Activated CD8-positive, alpha-beta memory T cell treated with anti-CD3 and anti-CD28 coated beads for 48 hours (primary cell): ENCODE data around the gene RARS1.

Experiments used
- DNase-seq, 3 experiments: peaks; one replicate each; pipeline ENCODE4 v3.0.0-alpha.2; 2020; ENCODE audit warnings: low read depth in 2 of 3, low spot score in 2 of 3

Gene RARS1

DNA sequence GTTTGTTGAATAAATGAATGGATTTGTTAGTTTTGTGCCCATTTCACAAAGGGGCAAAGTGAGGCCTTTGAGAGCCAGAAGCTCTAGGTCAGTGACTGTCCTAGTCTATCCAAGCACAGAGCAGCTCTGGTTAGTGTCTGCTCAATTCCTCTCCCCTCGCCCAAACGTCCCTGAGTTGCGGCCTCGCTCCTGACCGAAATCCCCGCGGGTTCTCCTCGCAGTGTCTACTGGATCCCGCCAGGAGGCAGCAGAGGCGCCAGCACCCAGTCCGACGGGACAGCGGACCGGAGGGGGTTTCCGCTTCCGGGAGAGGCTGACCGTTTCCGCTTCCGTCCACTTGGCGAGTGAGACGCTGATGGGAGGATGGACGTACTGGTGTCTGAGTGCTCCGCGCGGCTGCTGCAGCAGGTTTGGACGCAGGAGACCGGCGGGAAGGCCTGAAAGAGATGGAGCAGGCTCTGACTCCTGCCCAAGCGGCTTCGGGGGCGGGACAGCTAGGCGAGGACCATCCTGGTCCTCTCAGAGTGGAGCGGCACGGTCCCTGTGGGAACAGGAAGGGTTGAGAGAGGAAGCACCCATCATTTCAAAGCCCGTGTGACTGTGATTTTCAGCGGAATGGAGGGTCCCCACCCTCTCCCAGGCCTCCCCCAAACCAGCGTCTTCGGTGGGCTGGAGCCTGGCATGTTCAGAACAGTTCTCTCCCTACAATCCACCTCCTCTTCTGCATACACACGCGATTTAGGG lies at the start of gene RARS1:
Gene RARS1, plus strand, starts transcription at position 336 of the 744 bp plus-strand sequence. Its CDS starts 28 bp downstream, at position 364.
- DNase-seq = peak; percentile 56 to 78 (median 75)

DNA sequence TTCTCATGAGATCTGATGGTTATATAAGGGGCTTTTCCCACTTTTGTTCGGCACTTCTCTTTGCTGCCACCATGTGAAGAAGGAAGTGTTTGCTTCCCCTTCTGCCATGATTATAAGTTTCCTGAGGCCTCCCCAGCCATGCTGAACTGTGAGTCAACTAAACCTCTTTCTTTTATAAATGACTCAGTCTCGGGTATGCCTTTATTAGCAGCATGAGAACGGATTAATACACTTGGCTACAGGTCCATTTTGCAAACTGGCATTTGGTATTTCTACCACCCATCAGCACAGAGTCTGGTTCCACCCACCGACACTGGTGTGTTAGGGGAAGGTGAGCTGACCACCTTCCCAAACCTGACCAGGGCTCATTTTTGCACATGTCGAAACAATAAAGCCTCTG lies 47.9 kb upstream of the RARS1 start:
- DNase-seq = no peak

DNA sequence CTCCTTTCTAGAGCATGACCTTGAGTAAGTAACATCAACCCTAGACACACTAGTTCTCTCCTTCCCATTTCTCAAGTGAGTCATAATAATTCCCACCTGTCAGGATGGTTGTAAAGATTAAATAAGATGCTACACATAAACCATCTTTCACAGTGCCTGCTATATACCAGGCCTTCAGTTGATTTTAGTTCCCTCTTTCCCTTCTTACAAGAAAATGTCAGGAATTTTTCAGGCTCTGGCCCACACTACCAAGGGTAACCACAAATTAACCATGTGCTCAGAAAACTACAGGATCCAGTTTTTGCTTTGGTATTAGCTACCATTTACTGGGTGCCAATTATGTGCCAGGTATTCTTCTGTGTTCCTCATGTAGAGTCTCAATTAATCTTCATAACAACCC lies 42.7 kb upstream of the RARS1 start:
- no peak for DNase-seq

DNA sequence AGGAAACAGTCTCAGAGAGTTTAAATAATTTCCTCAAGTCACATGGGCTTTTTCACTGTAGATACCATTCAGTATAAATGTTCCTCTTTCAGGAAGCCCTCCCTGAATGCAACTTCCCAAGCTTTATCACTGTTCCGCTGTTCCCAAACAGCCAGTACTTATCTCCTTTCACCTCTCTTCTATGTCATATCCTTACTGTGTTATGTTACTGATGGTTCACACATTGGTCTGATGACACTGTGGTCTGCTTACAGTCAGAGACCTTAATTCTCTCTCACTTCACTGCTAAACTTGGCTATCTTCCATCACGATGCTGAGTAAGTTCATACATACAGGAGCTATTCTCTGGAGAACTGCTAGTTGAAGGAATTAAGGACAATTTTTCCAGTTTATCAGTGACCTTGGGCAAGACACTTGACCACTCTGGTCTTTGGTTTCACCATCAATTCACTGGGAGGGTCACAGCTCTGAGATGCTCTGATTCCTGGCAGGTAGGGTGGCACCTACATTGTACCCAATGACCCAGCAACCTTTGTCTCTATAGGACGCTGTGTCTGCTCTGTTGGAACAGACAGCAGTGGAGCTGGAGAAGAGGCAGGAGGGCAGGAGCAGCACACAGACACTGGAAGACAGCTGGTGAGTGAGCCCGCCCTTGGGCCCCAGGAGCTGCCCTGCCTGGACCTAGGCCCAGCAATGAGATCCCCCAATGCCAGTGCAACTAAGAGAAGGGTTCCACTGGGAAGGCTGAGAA lies 42.1 kb upstream of the RARS1 start:
- DNase-seq = no peak

DNA sequence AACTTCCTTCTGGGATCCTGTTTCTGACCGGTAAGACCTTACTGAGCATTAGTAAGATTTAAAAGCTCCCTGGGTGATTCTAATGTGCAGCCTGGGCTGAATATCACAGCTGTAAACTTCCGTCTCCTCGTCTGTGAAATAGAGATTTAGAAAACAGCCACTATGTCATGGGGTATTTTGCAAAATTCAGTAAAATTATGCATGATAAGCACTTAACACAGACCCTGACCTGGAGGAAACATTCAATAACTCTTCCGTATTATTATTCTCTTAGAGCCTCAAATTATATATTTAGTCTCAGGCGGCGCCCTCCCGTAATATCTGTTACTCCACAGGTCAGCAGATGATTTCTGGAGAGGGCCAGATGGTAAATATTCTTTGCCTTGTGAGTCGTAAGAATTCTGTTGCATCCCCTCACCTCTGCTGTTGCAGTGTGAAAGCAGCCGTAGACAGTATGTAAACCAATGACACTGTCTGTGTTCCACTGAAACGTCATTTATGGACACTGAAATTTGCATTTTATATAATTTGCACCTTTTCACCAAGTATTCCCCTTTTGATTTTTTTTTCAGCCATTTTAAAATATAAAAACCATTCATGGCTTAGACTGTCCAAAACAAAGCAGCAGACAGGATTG lies 39.2 kb upstream of the RARS1 start:
- DNase-seq = no peak

DNA sequence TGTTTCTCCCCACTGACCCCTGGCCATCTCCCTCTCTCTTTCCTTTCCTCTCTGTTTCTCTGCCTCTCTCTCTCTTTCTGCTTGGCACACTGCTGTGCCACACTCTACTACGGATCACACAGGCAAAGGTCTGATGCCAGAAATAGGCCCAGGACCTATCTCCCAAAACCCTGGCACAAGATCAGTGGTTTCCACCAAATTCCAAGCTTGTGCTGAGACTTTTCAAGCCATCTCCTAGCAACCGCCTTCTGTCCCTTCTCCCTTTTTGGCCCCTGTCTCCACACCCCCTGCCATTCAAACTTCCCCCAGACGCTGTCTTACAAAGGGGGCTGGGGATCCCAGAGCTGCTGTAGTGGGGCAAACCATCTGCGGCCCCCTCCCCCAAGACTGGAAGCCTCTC lies 38.5 kb upstream of the RARS1 start:
- no peak for DNase-seq

DNA sequence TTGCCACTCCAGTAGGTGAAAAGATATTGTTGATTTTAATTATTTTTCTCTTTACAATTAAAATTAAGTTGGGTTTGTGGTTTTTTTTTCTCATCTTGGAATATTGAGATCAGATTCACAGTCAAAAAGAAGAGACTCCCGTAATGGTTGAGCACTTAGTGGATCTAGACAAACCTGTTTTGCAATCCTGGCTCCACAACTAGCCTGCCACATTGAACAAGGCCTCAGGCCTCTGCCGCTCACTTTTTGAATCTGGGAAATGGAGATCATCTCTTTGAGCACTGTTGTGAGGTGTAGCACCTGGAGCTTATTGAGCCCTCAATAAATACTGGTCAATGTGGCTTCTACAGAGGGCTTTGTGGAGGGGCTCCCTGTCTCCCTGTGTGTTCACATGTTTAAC lies 37.1 kb upstream of the RARS1 start:
- no peak for DNase-seq

DNA sequence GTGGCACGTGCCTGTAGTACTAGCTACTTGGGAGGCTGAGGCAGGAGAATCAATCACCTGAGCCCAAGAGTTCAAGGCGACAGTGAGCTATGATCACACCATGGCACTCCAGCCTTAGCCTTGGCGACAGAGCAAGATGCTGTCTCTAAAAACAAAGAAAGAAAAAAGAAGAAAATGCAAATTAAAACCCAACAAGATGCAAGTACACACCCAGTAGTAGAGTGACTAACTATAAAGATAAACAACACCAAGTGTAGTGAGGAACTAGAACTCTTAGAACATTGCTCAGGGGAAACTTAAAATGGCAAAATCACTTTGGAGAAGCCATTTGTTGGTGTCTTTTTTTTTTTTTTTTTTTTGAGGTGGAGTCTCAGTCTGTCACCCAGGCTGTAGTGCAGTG lies 34.7 kb upstream of the RARS1 start:
- DNase-seq = no peak

DNA sequence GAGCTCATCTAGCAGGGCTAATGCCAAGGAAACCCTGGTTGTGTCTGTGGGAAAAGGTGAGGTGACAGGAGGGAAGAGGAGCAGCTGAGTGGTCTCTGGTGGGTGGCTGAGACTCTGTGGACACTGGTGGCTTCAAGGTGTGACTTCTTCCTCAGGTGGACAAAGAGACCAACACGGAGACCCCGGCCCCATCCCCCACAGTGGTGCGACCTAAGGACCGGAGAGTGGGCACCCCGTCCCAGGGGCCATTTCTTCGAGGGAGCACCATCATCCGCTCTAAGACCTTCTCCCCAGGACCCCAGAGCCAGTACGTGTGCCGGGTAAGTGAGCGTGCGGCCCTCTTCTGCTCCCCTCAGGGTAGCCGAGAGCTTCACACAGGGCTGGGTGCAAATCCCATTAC lies 31.1 kb upstream of the RARS1 start:
- DNase-seq = no peak

DNA sequence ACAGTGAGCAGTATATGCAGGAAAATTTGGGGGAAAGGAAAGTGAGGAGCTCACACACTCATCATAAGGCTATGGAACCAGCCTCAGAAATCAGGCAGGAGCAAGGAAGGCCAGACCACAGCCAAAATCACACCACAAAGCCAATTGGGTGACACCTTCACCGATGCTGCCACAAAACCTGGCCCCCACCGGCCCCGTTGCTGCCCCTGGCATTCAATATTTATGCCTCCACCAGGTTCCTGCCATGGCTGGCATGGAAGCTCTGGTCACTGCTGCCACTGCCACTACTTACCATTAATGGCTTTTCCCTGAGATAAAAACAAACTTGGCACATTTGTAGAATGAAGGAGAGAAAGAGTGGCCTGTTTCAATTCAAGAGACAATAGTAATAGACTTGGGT lies 28.7 kb upstream of the RARS1 start:
- DNase-seq = no peak

DNA sequence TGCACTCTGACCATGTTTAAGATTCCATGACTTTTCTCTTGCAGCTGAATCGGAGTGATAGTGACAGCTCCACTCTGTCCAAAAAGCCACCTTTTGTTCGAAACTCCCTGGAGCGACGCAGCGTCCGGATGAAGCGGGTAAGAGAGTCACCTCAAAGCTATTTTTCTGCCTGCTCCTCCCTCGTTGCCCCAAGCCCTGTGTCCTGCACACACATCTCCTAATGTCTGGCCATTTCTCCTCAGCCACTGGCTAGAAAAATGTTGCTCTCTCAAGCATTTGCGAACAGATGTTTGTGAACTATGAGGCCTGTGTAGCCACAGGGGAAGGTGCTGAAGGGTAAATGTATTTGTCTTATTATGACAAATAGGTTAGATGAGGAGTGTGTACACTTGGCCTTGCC lies 25.7 kb upstream of the RARS1 start:
- no peak for DNase-seq

DNA sequence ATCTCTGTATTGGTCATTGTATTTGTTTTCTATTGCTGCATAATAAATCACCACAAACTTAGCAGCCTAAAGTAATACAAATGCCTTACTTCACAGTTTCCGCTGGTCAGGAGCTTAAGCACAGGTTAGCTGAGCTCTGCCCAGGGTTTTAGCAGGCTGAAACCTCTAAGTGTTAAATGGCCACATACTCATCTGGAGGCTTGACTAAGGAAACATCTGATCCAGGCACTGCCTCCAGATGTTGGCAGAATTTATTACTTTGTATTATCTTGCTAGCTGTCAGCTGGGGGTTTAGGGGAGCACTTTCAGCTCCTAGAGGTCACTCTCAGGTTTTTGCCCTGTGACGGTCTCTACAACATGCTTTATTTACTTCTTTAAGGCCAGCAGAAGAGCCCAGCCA lies 23.2 kb upstream of the RARS1 start:
- no peak for DNase-seq

DNA sequence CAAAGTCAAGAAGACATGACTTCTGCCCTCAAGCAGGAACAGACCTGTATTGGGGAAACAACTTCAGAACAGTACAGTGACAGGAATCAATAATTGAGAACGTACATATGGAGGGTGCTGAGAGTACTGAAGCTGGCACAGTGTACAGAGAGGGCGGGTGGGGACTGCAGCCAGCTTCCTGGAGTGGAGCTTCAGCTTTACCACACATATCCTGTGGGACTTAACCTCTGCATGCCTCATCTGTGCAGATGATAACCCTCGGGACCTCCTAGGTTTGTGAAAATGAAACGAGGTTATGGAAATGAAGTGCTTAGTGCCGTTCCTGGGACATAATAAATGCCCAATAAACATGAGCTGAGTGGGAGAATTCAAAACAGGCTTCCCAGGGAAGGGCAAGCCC lies 22.1 kb upstream of the RARS1 start:
- no peak for DNase-seq

DNA sequence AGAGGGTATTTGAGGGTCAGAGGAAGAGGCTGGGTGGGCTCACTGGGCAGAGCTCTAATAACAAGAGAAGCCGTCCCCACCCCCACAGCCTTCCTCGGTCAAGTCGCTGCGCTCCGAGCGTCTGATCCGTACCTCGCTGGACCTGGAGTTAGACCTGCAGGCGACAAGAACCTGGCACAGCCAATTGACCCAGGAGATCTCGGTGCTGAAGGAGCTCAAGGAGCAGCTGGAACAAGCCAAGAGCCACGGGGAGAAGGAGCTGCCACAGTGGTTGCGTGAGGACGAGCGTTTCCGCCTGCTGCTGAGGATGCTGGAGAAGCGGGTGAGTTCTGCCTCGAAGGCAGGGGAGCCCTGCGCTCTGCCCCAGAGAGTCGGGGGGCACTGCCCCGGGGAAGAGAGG lies 21.6 kb upstream of the RARS1 start:
- DNase-seq = no peak

DNA sequence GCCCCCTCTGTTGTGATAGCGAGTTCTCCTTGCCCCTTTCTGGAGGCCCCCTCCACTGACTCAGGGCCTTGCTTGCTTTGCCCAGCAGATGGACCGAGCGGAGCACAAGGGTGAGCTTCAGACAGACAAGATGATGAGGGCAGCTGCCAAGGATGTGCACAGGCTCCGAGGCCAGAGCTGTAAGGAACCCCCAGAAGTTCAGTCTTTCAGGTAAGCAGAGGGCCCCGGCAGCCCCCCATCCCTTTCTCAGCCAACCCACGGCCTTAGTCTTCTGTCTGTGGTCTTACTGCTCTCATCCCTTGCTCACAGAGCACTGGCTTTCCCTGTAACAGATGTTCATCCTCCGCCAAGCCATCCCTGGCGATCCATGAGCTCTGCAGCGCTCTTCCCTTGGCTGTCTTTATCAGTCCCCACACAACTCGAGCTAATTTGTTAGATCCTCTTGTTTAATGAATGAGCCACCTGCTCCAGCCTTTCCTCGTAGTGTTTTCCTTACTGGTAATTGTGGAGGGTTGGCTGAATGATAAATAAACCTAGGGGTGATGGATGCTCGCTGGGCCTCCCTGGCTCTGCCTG lies 18.4 kb upstream of the RARS1 start:
- no peak for DNase-seq

DNA sequence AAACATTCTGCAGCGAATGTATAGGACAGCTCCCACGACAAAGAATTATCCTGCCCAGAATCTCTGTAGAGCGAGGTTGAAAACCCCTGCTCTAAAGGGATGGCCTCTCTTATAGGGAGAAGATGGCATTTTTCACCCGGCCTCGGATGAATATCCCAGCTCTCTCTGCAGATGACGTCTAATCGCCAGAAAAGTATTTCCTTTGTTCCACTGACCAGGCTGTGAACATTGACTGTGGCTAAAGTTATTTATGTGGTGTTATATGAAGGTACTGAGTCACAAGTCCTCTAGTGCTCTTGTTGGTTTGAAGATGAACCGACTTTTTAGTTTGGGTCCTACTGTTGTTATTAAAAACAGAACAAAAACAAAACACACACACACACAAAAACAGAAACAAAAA lies 17.4 kb upstream of the RARS1 start:
- DNase-seq = no peak

DNA sequence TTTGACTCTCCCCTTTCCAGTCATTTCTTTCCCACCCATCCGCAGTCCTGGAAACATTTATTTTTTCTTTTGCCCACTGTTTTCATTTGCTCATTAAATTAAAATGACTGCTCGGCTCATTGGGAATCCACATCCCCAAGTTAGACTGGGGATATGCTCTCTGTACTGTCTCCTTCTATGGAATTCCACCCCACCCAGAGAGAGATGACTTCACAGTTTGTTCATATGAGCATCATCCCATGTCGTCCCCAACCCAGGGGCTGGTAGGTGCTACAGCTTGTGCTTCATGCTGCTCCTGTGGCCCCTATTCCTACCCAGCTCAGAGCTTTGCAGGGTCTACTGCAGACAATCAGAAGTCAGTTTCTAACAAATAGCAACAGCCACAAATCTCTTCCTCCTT lies 16.5 kb upstream of the RARS1 start:
- DNase-seq = no peak

DNA sequence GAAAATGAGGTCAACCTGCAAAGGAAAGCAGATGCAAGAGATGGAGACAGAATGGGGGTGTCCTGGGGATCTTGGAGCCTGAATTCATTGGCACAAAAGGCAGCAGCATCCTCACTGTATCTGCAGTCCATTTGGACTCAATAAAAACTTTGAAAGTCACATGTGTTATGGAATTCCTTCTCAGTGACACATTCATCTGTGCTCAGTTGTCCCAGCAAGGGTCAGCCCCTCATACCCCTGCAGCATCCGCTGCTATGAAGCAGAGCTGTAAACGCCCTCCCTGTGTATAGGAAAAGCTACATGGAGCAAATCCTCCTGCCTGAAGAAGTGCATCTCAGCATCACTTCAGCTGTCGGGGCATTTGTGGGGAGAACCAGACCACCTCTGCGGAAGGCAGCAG lies 14.5 kb upstream of the RARS1 start:
- DNase-seq = no peak

DNA sequence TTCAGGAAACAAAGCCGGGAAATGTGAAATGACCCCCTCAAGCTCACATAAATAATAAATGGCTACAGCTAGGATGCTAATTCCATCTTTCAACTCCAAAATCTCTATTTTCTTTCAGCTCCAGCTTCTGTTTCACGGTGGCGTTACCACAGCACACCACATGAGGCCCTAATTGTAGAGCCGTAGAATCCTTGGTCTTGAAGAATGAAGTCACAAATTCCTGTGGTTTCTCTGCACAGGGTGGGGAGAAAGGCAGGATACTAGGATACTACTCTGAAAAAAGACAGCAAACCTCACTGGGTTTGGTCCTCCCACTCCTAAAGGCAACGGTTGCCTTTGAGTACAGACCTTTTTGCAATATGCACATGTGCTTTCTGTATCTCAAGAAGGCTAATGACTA lies 13.9 kb upstream of the RARS1 start:
- no peak for DNase-seq

DNA sequence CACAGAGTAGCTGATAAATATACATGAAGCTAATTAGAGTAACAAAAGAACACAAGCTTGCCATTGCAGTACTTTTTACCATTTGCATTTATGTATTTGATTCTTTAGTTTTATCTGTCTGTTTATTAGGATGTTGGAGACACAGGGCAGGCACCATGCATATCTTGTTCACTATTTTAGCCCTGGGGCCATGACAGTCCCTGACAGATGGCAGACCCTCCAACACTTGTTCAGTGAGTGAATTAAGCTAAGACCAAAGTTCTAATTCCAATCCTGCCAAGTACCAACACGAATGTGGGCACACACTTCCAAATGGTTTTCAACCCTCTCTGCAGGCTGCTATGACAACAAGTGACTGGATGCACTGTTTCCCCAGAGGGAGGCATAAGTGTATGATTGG lies 12.0 kb upstream of the RARS1 start:
- no peak for DNase-seq

DNA sequence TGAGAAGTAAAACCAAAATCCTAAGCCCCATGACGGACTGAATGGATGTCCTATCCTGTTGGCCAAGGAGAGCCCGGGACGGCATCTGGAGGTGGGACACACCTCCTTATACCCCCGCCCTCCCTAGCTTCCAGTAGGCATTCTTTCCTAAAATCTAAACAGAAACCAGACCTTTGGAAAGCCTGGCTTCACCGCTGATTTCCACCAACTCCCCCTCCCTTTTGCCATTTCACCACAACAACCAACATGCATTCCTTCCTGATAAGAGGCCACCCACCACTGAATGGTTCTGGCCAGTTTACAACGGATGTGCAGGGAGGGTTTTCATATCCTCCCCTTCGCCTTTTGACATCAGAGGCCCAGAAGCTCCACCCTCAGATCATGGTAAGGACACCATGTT lies 9.2 kb upstream of the RARS1 start:
- no peak for DNase-seq

DNA sequence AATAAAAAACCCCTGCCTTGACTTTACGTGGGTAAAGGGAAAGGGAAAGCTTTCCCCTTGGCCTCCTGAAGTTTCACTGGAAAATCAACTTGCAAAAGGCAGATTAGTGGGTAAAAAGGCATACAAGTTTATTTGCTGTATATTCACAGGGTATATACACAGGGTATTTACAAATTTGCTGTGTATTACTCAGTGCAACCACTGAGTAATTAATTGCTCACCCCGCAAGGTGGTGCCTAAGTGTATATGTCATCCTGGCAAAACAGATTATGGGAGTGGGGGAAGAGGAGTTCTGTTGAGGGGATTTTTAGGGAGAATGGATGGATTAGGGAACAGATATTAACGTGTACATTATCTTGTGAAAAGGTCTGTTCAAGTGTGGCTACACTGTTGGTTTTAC lies 7.1 kb upstream of the RARS1 start:
- no peak for DNase-seq
